ENCODE results near the gene ARHGEF1. TPM values are rescaled to one million over a fixed set of nuclear protein-coding genes. Genes with fewer than 3 reads are reported as not detected.

The ARHGEF1 gene
- total RNA-seq, 1 experiment from 2014 or later: 69.5 TPM

- no peak for TF ChIP-seq CTCF (IDR thresholded peaks at IDR 0.05)
- no peak for TF ChIP-seq SIN3A (IDR thresholded peaks at IDR 0.05; ENCODE audit: borderline replicate concordance, insufficient read depth, low read depth, low read length)
- ATAC-seq (no peak), DNase-seq (ENCODE audit: low read depth, low spot score) (no peak)
- in situ Hi-C loops (cut with HindIII; ENCODE audit: low pct_unique_long_range_greater_than_20kb, low sequenced_read_pairs): no loop called here
- Histone ChIP-seq H3K36me3 (ENCODE audit: control insufficient read depth, insufficient read depth, low read length) (no peaks in the 10 kb centered on the region), H3K4me3 (ENCODE audit: low read depth in 2 of 2, low read length in 2 of 2) (no peak overlapping the region), H3K27ac (ENCODE audit: low read length) (no peak overlapping the region), H3K4me1 (ENCODE audit: control insufficient read depth, insufficient read depth, low read length) (no peaks in the 10 kb centered on the region), H3K9me3 (ENCODE audit: control insufficient read depth, insufficient read depth, low read depth, low read length) (no peaks in the 10 kb centered on the region), H3K27me3 (ENCODE audit: control insufficient read depth, insufficient read depth, low read length) (no peaks in the 10 kb centered on the region)
- POLR2A ChIA-PET: no interaction called here
- CTCF ChIA-PET: no interaction called here
- no TSS peak for BruUV-seq (replicated peaks)
- intact Hi-C loops (cut with micrococcal nuclease; ENCODE audit: unreplicated experiment): no loop called here
These were observed 35.1 kb downstream of the ARHGEF1 start for GRCh38 chr19:41918095-41918494.

GRCh38 chr19:41918653-41919244 is 35.8 kb downstream of the ARHGEF1 start:
- CTCF ChIA-PET: no interaction called here
- Histone ChIP-seq H3K27me3 (ENCODE audit: control insufficient read depth, insufficient read depth, low read length) (no peaks in the 10 kb centered on the region), H3K4me3 (ENCODE audit: low read depth in 2 of 2, low read length in 2 of 2) (no peak overlapping the region), H3K4me1 (ENCODE audit: control insufficient read depth, insufficient read depth, low read length) (no peaks in the 10 kb centered on the region), H3K36me3 (ENCODE audit: control insufficient read depth, insufficient read depth, low read length) (no peaks in the 10 kb centered on the region), H3K9me3 (ENCODE audit: control insufficient read depth, insufficient read depth, low read depth, low read length) (no peaks in the 10 kb centered on the region), H3K27ac (ENCODE audit: low read length) (no peak overlapping the region)
- ATAC-seq (no peak), DNase-seq (ENCODE audit: low read depth, low spot score) (no peak)
- POLR2A ChIA-PET: no interaction called here
- TF ChIP-seq SIN3A (IDR thresholded peaks at IDR 0.05; ENCODE audit: borderline replicate concordance, insufficient read depth, low read depth, low read length): no peak
- TF ChIP-seq TCF7L2 (IDR thresholded peaks at IDR 0.05; ENCODE audit: low read depth, low read length): no peak
- TF ChIP-seq POLR2AphosphoS5 (IDR thresholded peaks at IDR 0.05; ENCODE audit: low read depth, low read length): no peak
- no peak for TF ChIP-seq CTCF (IDR thresholded peaks at IDR 0.05)
- TF ChIP-seq REST (IDR thresholded peaks at IDR 0.05; ENCODE audit: insufficient read depth in 1 of 2, low read depth in 2 of 2, low read length in 1 of 2): no peak
- intact Hi-C loops (cut with micrococcal nuclease; ENCODE audit: unreplicated experiment) (no loop called here), in situ Hi-C loops (cut with HindIII; ENCODE audit: low pct_unique_long_range_greater_than_20kb, low sequenced_read_pairs) (no loop called here)
- BruUV-seq (replicated peaks): no TSS peak

Data from Panc1 (cell line).